T-helper 1 cell treated with Interleukin-12 subunit alpha and Interleukin-12 subunit beta and Interleukin-4 antibody, amounts not matched to agents 30 μg/mL and 1 μg/mL, for 36 hours (primary cell): ENCODE measurements around the gene KIF26B.

Experiments used
- H3K27ac Mint-ChIP-seq: one replicate; pipeline ENCODE4 v1.8.0; 2021; ENCODE audit warnings: mild to moderate bottlenecking, mixed read lengths
- H3K27me3 Mint-ChIP-seq: one replicate; pipeline ENCODE4 v1.8.0; 2021; ENCODE audit warnings: low read depth, mixed read lengths
- H3K36me3 Mint-ChIP-seq: one replicate; pipeline ENCODE4 v1.8.0; 2021; ENCODE audit warnings: low read depth, mixed read lengths
- H3K4me1 Mint-ChIP-seq: one replicate; pipeline ENCODE4 v1.8.0; 2021; ENCODE audit warnings: low read depth, mixed read lengths
- H3K4me3 Mint-ChIP-seq: one replicate; pipeline ENCODE4 v1.8.0; 2021; ENCODE audit warnings: mild to moderate bottlenecking, moderate library complexity, mixed read lengths
- H3K9me3 Mint-ChIP-seq: one replicate; pipeline ENCODE4 v1.8.0; 2021; ENCODE audit warnings: mixed read lengths

The KIF26B gene

DNA sequence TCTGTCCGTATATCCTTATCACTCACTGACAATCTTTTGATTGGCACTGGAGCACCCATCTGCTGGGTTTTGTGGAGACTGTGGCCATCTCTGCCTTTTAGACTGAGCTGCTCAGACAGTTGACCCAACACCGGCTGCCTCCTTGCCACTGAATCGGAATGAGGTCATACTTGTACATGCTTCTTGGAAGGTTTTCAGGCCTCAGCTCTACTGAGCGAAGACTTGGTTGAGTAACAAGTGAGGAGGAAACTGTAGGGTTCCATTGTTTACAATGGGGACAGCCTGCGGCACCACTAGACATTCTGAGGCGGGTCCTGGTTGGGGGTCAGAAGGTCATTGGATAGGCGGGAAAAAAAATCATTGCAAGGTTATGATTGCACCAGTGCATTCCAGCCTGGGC, 320.3 kb downstream of the KIF26B start:
- Mint-ChIP-seq H3K36me3 (no peaks in the 10 kb centered on the region), H3K9me3 (no peaks in the 10 kb centered on the region), H3K4me3 (no peak overlapping the region), H3K27me3 (no peaks in the 10 kb centered on the region), H3K27ac (no peak overlapping the region), H3K4me1 (no peaks in the 10 kb centered on the region)

DNA sequence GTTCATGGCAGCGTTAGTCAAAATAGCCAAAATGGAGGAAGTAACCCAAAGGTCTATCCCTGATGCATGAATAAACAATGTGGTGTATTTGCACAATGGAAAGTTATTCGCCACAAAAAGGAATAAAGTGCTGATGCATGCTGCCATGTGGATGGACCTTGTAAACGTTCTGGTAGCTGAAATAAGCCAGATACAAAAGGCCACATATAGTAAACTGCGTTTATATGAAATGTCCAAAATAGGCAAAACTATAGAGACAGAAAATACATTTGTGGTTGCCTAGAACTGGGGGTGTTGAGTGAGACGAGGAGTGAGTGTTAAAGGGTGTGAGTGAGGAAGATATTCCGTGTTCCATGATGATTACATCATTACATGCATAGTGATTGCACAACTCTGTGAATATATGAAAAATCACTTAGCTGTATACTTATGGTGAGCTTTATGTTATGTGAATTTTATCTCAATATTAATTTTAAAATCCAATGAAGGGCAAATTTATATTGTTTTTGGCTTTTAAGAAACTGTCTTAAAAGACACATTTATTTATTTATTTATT, 321.3 kb downstream of the KIF26B start:
- H3K36me3 Mint-ChIP-seq = no peaks in the 10 kb centered on the region
- no peak overlapping the region for H3K27ac Mint-ChIP-seq

DNA sequence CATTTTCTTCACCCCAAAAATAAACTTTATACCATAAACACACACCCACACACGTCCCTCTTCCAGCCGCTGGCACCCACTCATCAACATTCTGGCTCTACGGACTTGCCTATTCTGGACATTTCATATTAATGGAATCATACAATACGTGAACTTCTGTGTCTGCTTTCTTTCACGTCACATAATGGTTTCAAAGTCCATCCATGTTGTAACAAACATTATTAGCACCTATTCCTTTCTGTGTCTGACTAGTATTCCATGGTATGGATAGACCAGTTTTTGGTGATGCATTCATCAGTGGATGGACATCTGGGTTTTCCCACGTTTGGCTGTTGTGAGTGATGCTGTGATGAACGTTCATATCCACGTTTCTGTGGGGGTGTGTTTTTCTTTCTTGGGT, 323.2 kb downstream of the KIF26B start:
- Mint-ChIP-seq H3K9me3 (no peaks in the 10 kb centered on the region), H3K4me1 (no peaks in the 10 kb centered on the region), H3K27me3 (no peaks in the 10 kb centered on the region), H3K4me3 (no peak overlapping the region), H3K36me3 (no peaks in the 10 kb centered on the region), H3K27ac (no peak overlapping the region)

More for the DNA sequence above, 321.3 kb downstream of the KIF26B start:
- no peaks in the 10 kb centered on the region for H3K9me3 Mint-ChIP-seq
- H3K27me3 Mint-ChIP-seq = no peaks in the 10 kb centered on the region
- H3K4me1 Mint-ChIP-seq = no peaks in the 10 kb centered on the region
- no peak overlapping the region for H3K4me3 Mint-ChIP-seq

DNA sequence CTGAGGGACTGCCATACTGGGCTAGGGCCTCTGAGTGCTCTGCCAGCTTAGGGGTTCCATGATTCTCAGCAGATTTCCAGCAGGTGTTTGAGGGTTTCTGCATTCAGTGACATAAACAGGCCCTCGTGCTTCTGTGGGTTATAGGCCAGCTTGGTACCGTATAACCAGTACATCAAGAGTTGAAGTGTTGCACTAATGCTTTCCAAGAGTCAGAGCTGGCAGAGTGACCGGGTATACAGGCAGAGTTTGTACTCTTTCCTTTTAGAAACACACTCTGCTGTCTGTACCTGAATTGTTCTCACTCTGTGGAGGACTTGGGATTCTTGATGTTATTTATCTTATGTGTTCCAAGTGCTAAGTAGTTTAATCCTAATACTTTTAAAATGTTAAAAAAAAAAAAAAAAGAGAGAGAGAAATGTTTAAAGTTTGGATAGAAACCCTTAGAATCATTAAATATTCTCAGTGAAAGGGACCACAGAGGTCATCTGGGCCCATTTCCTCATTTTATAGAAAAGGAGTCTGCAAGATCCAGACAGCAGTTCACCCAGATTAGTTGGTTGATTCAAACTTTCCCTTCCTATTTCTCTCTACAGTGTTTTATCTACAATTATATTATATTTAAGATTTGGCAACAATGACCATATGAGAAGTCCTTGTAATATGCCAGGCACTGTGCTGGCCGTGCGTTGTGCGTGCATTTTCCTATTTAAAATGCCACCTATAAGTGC, 325.8 kb downstream of the KIF26B start:
- Mint-ChIP-seq H3K27ac (no peak overlapping the region), H3K27me3 (no peaks in the 10 kb centered on the region), H3K36me3 (no peaks in the 10 kb centered on the region)

DNA sequence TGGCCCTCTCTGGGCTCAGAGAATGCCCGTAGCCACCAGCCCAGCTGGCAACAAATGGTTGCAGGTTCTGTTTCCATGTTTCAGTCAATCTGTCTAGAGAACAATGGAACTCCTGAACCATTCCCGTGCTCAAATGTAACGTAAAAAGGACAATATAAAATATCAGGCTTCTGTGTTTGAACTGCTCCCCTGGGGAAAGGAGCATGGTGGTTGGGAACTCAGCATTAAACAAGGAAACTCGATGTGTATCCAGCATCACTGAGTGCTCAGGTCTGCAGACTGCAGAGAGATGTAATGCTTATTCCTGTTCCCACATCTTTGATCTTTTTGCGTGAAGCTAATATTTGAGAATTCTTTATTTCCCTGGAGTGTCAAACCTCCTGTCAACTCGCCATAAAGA, 326.5 kb downstream of the KIF26B start:
- Mint-ChIP-seq H3K27me3 (no peaks in the 10 kb centered on the region), H3K36me3 (no peaks in the 10 kb centered on the region), H3K27ac (no peak overlapping the region), H3K4me3 (no peak overlapping the region), H3K4me1 (no peaks in the 10 kb centered on the region), H3K9me3 (no peaks in the 10 kb centered on the region)

More for the DNA sequence above, 325.8 kb downstream of the KIF26B start:
- Mint-ChIP-seq H3K9me3 (no peaks in the 10 kb centered on the region), H3K4me3 (no peak overlapping the region), H3K4me1 (no peaks in the 10 kb centered on the region)

DNA sequence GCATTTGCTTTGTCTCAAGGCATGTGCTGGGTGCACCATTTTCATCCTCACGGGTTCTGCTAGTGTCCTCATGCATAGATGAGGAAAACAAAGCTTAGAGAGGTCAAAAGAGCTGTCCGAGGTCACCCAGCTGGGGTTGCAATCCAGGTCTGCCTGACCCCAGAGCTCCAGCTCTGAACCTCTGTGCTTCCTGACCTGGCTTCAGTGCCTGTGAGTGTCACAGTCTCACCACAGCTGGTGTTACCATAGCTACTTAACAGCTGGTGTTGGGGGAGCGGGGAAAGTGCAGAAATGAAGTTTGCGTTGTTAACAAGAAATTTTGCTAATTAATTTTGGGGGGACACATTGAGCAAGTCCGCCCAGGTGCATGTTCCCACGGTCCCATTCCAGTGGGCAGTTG, 328.5 kb downstream of the KIF26B start:
- no peaks in the 10 kb centered on the region for H3K27me3 Mint-ChIP-seq
- no peak overlapping the region for H3K27ac Mint-ChIP-seq
- H3K4me1 Mint-ChIP-seq = no peaks in the 10 kb centered on the region
- H3K36me3 Mint-ChIP-seq = no peaks in the 10 kb centered on the region
- H3K9me3 Mint-ChIP-seq = no peaks in the 10 kb centered on the region
- H3K4me3 Mint-ChIP-seq = no peak overlapping the region

DNA sequence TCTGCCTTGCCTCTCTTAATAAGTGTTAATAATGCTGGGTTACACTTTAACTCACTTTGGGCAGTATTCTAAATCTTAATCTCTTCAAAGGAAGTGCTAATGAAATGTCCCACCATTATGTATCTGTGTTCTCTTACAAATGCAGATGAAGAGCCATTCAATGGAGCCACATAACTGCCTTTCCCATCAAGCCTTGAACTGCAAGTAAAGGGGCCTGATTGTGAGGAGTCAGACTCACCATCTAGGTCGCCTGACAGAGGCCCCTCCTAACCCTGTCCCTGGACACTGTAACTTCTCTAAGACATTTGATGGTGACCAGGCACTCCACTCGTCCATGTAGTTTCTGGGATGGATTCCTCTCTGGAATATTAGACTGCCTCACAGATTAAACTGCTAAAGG, 329.4 kb downstream of the KIF26B start:
- H3K4me3 Mint-ChIP-seq = no peak overlapping the region
- H3K27me3 Mint-ChIP-seq = no peaks in the 10 kb centered on the region
- no peaks in the 10 kb centered on the region for H3K36me3 Mint-ChIP-seq
- no peaks in the 10 kb centered on the region for H3K4me1 Mint-ChIP-seq
- no peaks in the 10 kb centered on the region for H3K9me3 Mint-ChIP-seq
- H3K27ac Mint-ChIP-seq = no peak overlapping the region

DNA sequence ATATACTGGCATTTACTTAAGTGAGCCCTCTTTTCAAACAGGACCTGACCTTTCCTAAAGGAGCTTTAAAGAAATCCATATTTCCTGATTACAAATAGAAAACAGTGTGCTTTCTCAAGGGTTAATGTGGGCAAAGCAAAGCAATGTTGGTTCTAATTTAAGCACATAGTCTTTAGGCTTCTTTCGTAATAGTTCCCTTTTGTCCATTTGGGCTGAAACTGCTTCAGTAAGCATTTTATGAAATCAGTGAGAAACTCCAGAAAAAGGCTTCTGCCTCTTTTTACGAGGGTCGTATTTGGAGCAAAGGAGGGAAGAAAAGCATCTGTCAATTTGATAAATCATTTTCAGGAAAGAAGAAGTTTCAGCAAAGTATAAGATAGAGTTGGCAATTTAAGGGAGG, 331.2 kb downstream of the KIF26B start:
- no peaks in the 10 kb centered on the region for H3K27me3 Mint-ChIP-seq
- H3K27ac Mint-ChIP-seq = no peak overlapping the region
- H3K4me3 Mint-ChIP-seq = no peak overlapping the region
- no peaks in the 10 kb centered on the region for H3K9me3 Mint-ChIP-seq
- no peaks in the 10 kb centered on the region for H3K4me1 Mint-ChIP-seq
- H3K36me3 Mint-ChIP-seq = no peaks in the 10 kb centered on the region

DNA sequence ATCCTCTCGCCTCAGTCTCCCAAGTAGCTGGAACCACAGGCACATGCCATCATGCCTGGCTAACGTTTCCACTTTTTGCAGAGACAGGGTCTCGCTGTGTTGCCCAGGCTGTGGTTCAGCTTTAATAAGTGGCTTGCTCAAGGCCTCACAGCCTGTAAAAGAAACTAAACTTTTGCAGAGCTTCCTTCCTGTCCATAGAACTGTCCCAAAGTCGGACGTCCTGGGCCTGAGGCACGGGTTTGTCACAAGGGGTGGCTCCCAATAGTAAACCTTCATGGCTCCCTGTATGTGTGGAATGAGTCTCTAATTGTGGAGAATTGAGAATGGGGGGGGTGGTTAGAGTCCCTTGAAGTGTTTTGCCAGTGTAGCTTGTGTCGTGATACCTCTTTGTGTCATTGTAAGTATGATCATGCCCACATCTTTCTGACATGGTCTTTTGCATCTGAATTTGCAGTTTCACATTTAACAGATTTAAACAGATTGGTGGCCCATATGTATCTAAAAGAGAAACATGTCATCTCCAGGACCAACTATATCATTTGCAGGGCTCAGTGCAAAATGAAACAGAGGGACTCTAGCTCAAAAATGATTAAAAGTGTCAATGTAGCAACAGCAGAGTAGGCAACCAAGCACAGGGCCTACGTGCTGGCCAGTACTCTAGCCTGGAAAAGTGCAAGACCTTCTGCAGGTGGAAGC, 332.1 kb downstream of the KIF26B start:
- no peaks in the 10 kb centered on the region for H3K4me1 Mint-ChIP-seq
- H3K27ac Mint-ChIP-seq = no peak overlapping the region
- H3K36me3 Mint-ChIP-seq = no peaks in the 10 kb centered on the region

DNA sequence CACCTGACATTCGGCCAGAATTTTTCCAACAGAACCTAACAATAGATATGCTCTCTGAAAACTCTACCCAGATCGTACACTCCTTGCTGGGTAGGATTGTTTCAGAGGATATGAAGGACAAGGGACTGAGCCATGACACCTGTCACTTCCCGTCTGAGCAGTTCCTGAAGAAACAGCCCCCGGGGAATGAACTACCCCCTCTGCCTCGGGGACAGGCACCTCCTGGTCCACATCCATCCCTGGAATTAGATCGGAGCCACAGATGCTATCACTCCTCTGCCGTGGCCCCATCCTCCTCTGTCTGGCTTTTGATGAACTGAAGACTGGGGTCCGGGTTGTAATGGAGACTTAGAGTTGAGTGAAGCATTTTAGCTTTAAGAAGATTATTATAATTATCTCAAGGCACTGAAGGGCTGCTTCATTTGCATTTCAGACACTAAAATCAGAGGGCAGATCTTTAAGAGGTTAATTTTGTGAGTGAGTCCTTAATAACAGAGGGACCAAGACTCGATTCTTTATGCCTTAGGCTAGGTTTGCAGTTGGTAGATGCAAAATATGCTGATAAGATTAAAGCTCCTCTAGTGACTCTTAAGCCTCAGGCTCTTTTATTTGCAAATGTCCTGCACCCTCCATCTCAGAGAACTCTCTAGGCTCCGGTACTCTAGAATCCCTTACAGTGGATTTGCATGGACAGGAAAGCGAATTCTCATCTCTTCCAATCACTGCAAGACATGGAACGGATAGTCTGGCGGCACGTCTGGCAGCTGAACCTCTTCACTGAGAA, 333.8 kb downstream of the KIF26B start:
- Mint-ChIP-seq H3K4me3 (no peak overlapping the region), H3K4me1 (no peaks in the 10 kb centered on the region), H3K27me3 (no peaks in the 10 kb centered on the region), H3K9me3 (peaks cover 3% of the 10 kb centered on the region), H3K36me3 (no peaks in the 10 kb centered on the region), H3K27ac (no peak overlapping the region)

More for the DNA sequence above, 332.1 kb downstream of the KIF26B start:
- Mint-ChIP-seq H3K27me3 (no peaks in the 10 kb centered on the region), H3K9me3 (peaks cover under 1% of the 10 kb centered on the region), H3K4me3 (no peak overlapping the region)

DNA sequence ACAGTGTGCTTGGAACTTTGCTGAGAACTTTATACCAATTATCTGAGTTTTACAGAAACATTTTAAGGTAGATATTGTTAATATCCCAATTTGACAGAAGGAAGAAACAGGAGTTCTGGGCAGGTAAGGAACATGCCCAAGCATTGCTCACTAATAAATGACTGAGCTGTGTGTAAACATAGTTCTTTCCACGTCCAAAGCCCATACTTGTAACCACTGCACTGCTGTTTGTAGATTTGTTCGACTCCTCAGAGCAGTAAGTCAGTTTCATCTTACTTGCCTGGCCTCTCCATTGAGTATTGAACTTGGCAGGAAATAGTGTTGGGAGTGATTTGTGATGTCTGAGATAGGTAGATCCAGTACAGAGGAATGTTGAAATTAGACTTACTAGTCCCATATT, 335.1 kb downstream of the KIF26B start:
- H3K4me3 Mint-ChIP-seq = no peak overlapping the region
- H3K27ac Mint-ChIP-seq = no peak overlapping the region
- H3K4me1 Mint-ChIP-seq = no peaks in the 10 kb centered on the region
- H3K36me3 Mint-ChIP-seq = no peaks in the 10 kb centered on the region
- no peaks in the 10 kb centered on the region for H3K27me3 Mint-ChIP-seq
- H3K9me3 Mint-ChIP-seq = peaks cover 3% of the 10 kb centered on the region

DNA sequence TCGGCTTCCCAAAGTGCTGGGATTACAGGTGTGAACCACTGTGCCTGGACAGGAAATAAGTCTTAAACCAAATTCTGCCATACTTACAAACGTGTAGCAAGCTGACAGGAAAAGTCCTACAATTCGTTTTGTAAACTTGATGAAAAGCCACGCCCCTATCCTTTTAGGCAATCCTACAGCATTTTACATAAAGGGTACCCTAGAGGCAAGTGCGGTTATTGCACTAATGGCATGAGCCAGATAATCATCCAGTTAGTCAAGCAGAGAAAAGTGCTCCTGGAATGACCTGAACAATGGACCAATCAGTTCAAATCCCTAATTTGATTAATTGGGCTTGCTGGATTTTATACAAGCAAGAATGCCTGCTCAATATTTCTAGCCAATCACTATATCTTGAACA, 338.2 kb downstream of the KIF26B start:
- Mint-ChIP-seq H3K9me3 (peaks cover 3% of the 10 kb centered on the region), H3K4me3 (no peak overlapping the region), H3K36me3 (no peaks in the 10 kb centered on the region), H3K4me1 (no peaks in the 10 kb centered on the region), H3K27me3 (no peaks in the 10 kb centered on the region), H3K27ac (no peak overlapping the region)

DNA sequence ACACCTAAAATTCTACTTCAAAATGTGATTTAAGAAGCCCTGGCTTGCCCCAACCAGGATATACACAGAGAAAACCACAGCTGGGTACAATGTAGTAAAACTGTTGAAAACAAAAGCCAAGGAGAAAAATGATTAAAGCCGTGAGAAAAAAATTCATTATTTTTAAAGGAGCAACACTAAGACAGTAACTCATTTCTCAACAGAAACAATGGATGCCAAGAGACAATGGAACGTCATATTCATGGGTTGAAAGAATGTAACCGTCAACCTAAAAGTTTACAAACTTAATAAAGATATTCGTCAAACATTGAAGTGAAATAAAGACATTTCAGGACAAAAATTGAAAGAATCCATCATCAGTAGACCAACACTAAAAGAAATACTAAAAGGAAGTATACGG, 340.9 kb downstream of the KIF26B start:
- no peaks in the 10 kb centered on the region for H3K4me1 Mint-ChIP-seq
- no peak overlapping the region for H3K27ac Mint-ChIP-seq
- peaks cover 3% of the 10 kb centered on the region for H3K9me3 Mint-ChIP-seq
- H3K4me3 Mint-ChIP-seq = no peak overlapping the region
- no peaks in the 10 kb centered on the region for H3K27me3 Mint-ChIP-seq
- H3K36me3 Mint-ChIP-seq = no peaks in the 10 kb centered on the region

DNA sequence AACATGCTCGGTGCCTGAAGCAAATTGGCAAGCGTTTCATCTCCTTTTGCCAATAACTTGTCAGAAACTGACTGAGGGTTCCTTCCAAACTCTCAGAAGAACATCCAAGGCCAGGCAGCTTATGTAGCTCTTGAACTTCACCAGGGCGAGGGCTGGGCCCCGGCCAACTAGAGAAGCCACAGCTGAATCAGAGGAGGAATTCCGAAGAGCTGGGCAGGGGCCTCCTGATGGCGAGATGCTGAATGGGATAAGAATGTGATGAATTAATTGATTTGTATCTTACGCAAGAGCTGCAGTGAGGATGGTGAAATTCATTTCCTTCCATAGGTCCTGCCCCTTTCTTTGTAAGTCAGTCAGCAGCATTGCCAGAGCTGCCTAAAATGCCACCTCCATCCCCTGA, 345.8 kb downstream of the KIF26B start:
- Mint-ChIP-seq H3K4me1 (no peaks in the 10 kb centered on the region), H3K27ac (no peak overlapping the region), H3K27me3 (no peaks in the 10 kb centered on the region), H3K9me3 (no peaks in the 10 kb centered on the region), H3K36me3 (no peaks in the 10 kb centered on the region), H3K4me3 (no peak overlapping the region)
